ENCODE data around the gene WDR37.
"Not testable (repeated sequence)": the region's sequence is repeated elsewhere in the genome, so short reads cannot be mapped to it uniquely, and the experiment has no call there.

WDR37 gene

GRCh38 chr10:1101946-1102345 is 45.8 kb downstream of the WDR37 start:
- no peak overlapping the region for H3K4me3 ChIP-seq (ENCODE audit: low read depth, low read length)

GRCh38 chr10:1102416-1102815 is 46.2 kb downstream of the WDR37 start:
- no peak overlapping the region for H3K4me3 ChIP-seq (ENCODE audit: low read depth, low read length)

DNA sequence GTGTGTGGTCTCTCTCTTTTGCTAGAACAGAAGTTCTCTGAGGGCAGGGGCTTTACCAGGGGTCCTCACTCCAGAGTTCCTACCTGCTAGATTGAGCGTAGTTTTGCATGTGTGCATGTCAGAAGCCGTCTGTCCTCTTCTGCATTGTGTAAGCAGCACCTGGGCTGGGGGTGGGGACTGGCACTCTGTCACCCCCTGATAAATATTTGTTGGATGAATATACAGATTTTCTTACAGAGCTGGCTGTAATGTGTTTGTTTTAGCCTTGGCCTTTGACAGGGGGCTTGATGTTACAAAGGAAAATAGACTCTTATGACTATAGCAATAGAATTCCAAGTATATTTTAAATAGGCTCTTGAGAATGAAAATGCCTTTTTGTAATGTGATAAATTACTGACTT is 46.6 kb downstream of the WDR37 start:
- no peak overlapping the region for H3K4me3 ChIP-seq (ENCODE audit: low read depth, low read length)

DNA sequence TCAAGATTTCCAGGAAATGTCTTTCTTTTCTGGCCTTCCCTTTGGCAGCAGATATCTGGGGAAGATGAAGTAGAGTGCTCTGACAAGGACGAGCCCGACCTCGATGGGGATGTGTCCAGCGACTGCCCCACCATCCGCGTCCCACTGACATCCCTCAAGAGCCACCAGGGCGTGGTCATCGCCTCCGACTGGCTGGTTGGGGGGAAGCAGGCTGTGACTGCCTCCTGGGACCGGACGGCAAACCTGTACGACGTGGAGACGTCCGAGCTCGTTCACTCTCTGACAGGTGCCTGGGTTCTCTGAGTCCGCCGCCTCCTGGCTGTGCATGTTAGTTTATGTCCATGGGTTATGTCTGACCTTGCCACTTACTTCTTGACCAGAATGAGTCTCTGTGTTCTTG is 47.4 kb downstream of the WDR37 start:
- H3K4me3 ChIP-seq (ENCODE audit: low read depth, low read length) = no peak overlapping the region

DNA sequence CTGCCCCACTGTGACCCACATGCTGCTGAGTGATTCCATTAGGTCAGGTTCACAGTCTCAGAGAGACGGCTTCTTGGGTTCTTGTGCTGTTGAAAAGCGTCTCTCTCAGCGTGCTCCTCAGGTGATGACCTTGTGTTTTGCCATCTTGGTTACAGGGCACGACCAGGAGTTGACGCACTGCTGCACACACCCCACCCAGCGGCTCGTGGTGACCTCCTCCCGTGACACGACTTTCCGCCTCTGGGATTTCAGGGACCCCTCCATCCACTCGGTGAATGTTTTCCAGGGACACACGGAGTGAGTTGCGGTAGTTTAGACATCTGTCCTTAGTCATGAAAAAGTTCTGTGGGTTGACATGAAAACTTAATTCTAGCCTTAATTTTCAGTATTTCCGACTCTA is 48.8 kb downstream of the WDR37 start:
- H3K4me3 ChIP-seq (ENCODE audit: low read depth, low read length) = no peak overlapping the region

DNA sequence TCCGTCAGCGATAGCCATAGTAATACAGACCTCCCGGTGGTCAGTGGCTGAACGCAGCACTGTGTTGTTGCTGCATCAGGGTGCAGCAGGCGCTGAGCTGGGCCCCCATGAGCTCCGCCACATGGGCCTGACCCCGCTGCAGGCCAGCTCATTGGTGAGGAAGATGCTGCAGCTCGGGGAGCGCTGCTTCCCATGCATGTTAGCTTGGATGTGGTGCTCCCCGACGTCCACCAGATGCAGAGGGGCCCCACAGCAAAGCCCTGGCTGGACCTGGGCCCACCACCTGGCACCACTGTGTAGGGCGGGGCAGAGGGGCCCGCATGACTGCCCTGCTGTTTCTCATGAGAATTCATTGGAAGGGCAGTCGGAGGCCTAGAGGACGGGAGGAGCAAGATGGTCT is 50.8 kb downstream of the WDR37 start:
- H3K4me3 ChIP-seq (ENCODE audit: low read depth, low read length) = no peak overlapping the region

GRCh38 chr10:1107679-1108078 is 51.5 kb downstream of the WDR37 start:
- no peak overlapping the region for H3K4me3 ChIP-seq (ENCODE audit: low read depth, low read length)

- H3K4me3 ChIP-seq (ENCODE audit: low read depth, low read length) = no peak overlapping the region
Measured at GRCh38 chr10:1109795-1110673, 53.8 kb downstream of the WDR37 start.

- no peak overlapping the region for H3K4me3 ChIP-seq (ENCODE audit: low read depth, low read length)
Measured at GRCh38 chr10:1110674-1111119, 54.5 kb downstream of the WDR37 start.

DNA sequence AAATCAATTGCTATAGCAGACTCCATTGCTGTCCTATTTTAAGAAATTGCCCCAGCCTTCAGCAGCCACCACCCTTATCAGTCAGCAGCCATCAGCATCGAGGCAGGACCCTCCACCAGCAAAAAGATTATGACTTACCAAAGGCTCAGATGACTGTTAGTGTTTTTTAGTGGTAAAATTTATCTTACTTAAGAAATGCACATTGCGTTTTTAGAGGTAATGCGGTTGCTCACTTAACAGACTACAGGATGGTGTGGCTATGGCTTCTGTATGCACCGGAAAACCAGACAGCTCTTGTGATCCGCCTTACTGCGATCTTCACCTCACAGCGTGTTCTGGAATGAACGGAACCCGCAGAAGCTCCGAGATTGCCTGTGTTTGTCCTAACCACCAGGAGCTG is 58.1 kb downstream of the WDR37 start:
- no peak overlapping the region for H3K4me3 ChIP-seq (ENCODE audit: low read depth, low read length)

DNA sequence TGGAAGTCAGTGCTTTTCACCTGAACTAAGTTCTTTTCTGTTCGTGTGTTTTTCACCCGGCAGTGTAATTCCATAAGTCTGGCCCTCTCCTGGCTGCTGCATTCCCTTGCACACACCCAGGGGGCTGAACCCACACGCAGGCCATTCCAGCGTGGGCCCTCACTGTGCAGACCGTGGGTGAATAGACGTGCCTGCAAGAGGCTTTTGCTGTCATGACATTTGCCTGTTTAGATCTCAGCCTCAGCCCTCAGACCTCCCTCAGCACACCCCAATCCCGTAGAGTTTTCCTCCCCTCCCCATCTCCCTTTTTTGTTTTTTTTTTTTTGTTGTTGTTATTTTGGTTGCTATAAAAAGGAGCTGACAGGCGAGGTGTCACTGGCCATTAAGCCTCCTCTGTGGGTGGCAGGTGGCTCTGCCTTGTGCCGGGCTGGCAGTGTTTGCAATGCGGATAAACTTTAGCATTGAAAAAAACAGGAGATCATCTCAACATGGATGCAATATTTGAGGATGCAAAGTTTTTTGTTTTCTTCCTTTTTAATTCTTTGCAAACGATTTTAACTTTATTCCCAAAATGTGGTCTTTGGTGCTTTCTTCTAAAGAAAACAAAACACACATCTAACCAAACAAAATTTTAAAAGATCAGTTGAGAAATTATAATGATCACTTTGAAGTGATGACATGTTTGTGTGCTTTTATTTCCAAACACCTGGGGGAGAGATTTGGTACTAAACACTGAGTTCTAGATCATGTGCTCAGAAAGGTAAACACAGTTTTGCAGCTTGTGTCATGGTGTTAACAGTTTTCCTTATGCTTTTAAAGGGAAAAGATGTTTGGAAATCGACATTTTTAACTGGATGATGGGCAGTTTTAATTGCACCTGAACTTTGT is 58.8 kb downstream of the WDR37 start:
- no peak overlapping the region for H3K4me3 ChIP-seq (ENCODE audit: low read depth, low read length)

DNA sequence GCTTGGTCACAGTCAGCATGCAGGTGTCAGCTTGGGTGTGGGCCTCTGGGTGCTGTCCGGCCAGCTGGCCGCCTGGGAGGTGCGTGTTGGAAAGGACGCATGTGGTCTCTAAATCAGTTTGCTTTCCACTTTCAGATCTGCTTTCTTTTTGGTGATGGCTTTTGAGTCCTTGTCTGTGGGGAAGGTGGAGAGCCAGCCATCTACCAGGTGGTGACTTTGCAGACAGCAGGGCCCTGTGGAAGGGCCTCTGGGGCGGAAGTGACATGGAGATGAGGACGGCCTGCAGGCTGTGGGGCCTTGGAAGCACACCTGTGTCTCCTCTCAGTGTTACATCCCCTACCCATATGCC is 59.4 kb downstream of the WDR37 start:
- H3K4me3 ChIP-seq (ENCODE audit: low read depth, low read length) = no peak overlapping the region

DNA sequence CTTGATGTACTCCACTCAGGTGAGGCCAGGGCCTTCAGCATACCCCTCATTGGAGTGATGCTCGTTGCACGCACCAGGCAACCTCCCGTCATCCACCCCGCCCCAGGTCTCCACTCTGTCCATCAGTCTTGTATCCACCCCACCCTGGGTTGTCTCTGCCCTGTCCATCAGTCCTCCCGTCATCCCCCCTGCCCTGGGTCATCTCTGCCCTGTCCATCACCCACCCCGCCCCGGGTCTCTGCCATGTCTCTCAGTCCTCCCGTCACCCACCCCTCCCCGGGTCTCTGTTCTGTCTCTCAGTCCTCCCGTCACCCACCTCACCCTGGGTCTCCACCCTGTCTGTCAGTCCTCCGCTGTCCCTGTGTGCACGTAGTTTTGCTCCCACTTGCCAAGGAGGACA is 59.9 kb downstream of the WDR37 start:
- no peak overlapping the region for H3K4me3 ChIP-seq (ENCODE audit: low read depth, low read length)

- no peak overlapping the region for H3K4me3 ChIP-seq (ENCODE audit: low read depth, low read length)
Measured at GRCh38 chr10:1116696-1117280, 60.6 kb downstream of the WDR37 start.

GRCh38 chr10:1117651-1118050 is 61.5 kb downstream of the WDR37 start:
- H3K4me3 ChIP-seq (ENCODE audit: low read depth, low read length) = no peak overlapping the region

DNA sequence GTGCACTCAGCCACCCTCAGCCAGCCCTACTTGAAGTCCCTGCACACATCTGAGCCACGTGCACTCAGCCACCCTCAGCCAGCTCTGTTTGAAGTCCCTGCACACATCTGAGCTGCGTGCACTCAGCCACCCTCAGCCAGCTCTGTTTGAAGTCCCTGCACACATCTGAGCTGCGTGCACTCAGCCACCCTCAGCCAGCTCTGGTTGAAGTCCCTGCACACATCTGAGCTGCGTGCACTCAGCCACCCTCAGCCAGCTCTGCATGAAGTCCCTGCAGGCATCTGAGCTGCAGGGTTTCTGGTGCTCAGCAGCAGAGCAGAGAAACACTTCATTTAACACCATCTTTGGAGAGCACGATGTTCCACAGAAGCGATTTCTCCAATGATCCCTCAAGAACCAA is 62.1 kb downstream of the WDR37 start:
- H3K4me3 ChIP-seq (ENCODE audit: low read depth, low read length) = not testable (repeated sequence)

DNA sequence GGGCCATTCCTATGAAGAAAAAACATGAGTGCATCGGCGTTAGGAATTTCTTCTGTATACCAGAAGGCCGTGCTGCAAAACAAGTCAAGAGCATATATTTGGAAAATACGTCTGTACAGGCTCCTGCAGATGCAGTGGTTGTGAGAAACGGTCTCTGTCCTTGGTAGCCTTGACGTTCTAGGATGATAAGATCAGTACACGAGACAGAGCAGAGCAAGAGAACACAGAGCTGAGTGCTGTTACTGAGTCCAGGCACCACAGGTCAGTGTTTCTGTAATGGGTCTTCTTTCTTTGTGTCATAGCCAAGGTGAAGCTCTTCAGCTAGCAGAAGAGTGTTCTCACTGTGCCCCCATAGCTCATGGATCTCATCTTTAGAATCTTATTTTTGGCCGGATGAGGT is 62.8 kb downstream of the WDR37 start:
- no peak overlapping the region for H3K4me3 ChIP-seq (ENCODE audit: low read depth, low read length)

DNA sequence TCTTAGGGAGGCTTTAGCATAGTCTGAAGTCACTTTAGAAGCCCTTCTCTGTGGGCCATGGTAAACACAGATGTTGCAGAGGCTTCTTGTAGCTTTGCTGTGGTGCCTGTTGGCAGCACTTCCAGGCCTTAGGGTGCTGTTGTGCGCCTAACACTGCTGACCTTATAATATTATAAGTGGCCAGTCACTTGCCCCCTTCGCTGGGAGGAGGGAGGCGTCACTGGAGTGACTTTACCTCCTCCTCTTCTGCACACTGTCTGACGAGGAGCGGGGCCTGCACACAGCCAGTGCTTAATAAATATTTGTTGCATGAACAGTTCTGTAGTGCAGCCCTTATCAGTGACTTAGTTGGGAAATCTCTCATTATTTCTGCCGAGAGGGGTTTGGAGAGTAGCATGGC is 63.3 kb downstream of the WDR37 start:
- no peak overlapping the region for H3K4me3 ChIP-seq (ENCODE audit: low read depth, low read length)

DNA sequence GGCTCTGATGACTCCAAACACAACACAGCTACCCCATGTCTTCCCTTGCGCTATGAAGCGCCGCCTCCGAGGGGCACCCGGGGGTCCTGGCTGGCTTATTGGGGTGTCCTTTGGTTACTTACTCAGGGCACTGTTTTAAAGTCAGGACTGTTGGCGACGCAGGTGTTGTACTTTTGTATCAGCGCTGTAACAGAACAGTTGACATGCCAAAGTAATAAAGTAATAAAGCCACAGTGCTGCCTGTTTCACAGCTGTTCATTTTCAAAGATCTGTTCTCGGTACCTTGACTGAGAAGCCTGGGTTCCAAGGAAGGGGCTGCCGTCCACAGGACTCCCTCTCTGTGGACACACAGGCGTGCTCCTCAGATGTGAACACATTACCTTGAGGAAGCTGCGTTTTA is 64.1 kb downstream of the WDR37 start:
- no peak overlapping the region for H3K4me3 ChIP-seq (ENCODE audit: low read depth, low read length)

GRCh38 chr10:1120801-1121211 is 64.6 kb downstream of the WDR37 start:
- H3K4me3 ChIP-seq (ENCODE audit: low read depth, low read length) = no peak overlapping the region

GRCh38 chr10:1121271-1121970 is 65.2 kb downstream of the WDR37 start:
- no peak overlapping the region for H3K4me3 ChIP-seq (ENCODE audit: low read depth, low read length)

All from iPS-11a (cell line).